Endothelial cell of umbilical vein (primary cell): ENCODE measurements around the gene INPP5A. TPM values are rescaled to one million over a fixed set of nuclear protein-coding genes. Genes with fewer than 3 reads are reported as not detected.

Experiments used
- BruUV-seq: library from RNA; stranded (reverse); fragments of 400-500 nt; replicated peaks from 2 replicates; lab custom pipeline; 2021; lab: Mats Ljungman, UMichigan
- CTCF ChIA-PET: fragments of 300-600, 350-600 bp; sonication (Branson Sonifier 250); formaldehyde crosslinking; loops from one replicate; lab custom pipeline; 2021; ENCODE audit warnings: antibody characterized with exemption, inconsistent platforms; lab: Charles Lee
- POLR2A ChIA-PET: fragments of 300-600, 350-600 bp; sonication (Branson Sonifier 250); formaldehyde crosslinking; loops from one replicate; lab custom pipeline; 2021; ENCODE audit warnings: antibody characterized with exemption, inconsistent platforms; lab: Charles Lee
- DNase-seq: peaks from one replicate; pipeline ENCODE4 v3.0.0-alpha.2; 2011; ENCODE audit warnings: low read depth, low spot score
- FAIRE-seq: peaks from 2 replicates; lab custom pipeline; 2011; peaks lifted over from hg19 to GRCh38; lab: Jason Lieb, UNC
- H2AFZ ChIP-seq: 2 replicates; pipeline ENCODE4 v1.6.0; 2012; ENCODE audit warnings: low read depth, low read length, control low read depth, inconsistent platforms
- H3K27ac ChIP-seq: 2 replicates; pipeline ENCODE4 v1.5.1; 2011; ENCODE audit warnings: low read depth, mild to moderate bottlenecking, control low read depth, low read length, moderate library complexity; ENCODE audit not compliant: insufficient read depth
- H3K27me3 ChIP-seq, 2 experiments: 2 replicates each; pipeline versions ENCODE4 v1.6.0 to v1.6.1; 2011; ENCODE audit warnings: low read length in 2 of 2, mixed read lengths in 1 of 2; ENCODE audit not compliant: control insufficient read depth in 2 of 2, insufficient read depth in 2 of 2
- H3K36me3 ChIP-seq, 2 experiments: 2 replicates in 1 of 2; 3 replicates in 1 of 2; pipeline ENCODE4 v1.5.1; 2011; ENCODE audit warnings: low read length in 2 of 2, mild to moderate bottlenecking in 1 of 2, moderate library complexity in 1 of 2; ENCODE audit not compliant: control insufficient read depth in 2 of 2, insufficient read depth in 2 of 2; ENCODE audit errors: extremely low read depth in 1 of 2
- H3K4me1 ChIP-seq: 3 replicates; pipeline ENCODE4 v1.5.1; 2011; ENCODE audit warnings: mild to moderate bottlenecking, low read length; ENCODE audit not compliant: control insufficient read depth, insufficient read depth; ENCODE audit errors: extremely low read depth
- H3K4me2 ChIP-seq: 2 replicates; pipeline ENCODE4 v1.6.1; 2011; ENCODE audit warnings: low read length, control low read depth, mixed read lengths; ENCODE audit not compliant: insufficient read depth
- H3K4me3 ChIP-seq, 3 experiments: fragments of 200-600 bp in 1 of 3; sonication (generic), shearing (Covaris generic) in 1 of 3; replicated peaks in 1 of 3; 2 replicates each; pipeline ENCODE4 v1.5.1; 2011 to 2016; ENCODE audit warnings: control low read depth in 3 of 3, low read length in 3 of 3, mild to moderate bottlenecking in 2 of 3, inconsistent platforms in 1 of 3, low read depth in 1 of 3, moderate library complexity in 1 of 3; ENCODE audit not compliant: insufficient read depth in 1 of 3
- H3K79me2 ChIP-seq: 2 replicates; pipeline ENCODE4 v1.6.0; 2012; ENCODE audit warnings: low read length, inconsistent platforms; ENCODE audit not compliant: control insufficient read depth, insufficient read depth
- H3K9ac ChIP-seq: replicated peaks from 2 replicates; pipeline ENCODE3; 2011; ENCODE audit warnings: low read length, control low read depth; ENCODE audit not compliant: insufficient read depth; ENCODE audit errors: extremely low read depth
- H3K9me1 ChIP-seq: replicated peaks from 3 replicates; pipeline ENCODE4 v1.6.0; 2011; ENCODE audit warnings: mild to moderate bottlenecking, low read length; ENCODE audit not compliant: control insufficient read depth, insufficient read depth; ENCODE audit errors: extremely low read depth
- H3K9me3 ChIP-seq: replicated peaks from 2 replicates; pipeline ENCODE4 v1.5.1; 2012; ENCODE audit warnings: low read length, inconsistent platforms; ENCODE audit not compliant: control insufficient read depth, insufficient read depth
- H4K20me1 ChIP-seq: replicated peaks from 2 replicates; pipeline ENCODE3; 2011; ENCODE audit warnings: mild to moderate bottlenecking, low read length; ENCODE audit not compliant: control insufficient read depth, insufficient read depth; ENCODE audit errors: extremely low read depth
- CTCF ChIP-seq, 2 donors: IDR thresholded peaks; 1 replicate in 1 of 2; 2 replicates in 1 of 2; pipeline ENCODE4 v1.5.1; 2011; ENCODE audit warnings: low read length in 2 of 2, mild to moderate bottlenecking in 2 of 2, moderate library complexity in 2 of 2, control low read depth in 1 of 2, inconsistent platforms in 1 of 2, low read depth in 1 of 2; ENCODE audit not compliant: insufficient read depth in 1 of 2; ENCODE audit errors: extremely low read depth in 1 of 2
- EZH2 ChIP-seq: IDR thresholded peaks from 2 replicates; pipeline ENCODE4 v1.6.1; 2012; ENCODE audit warnings: borderline replicate concordance, low read depth, mild to moderate bottlenecking, moderate library complexity, low read length, inconsistent platforms; ENCODE audit not compliant: severe bottlenecking
- FOS ChIP-seq: IDR thresholded peaks from 2 replicates; pipeline ENCODE4 v1.6.1; 2011; ENCODE audit warnings: mild to moderate bottlenecking, low read length, moderate library complexity, borderline replicate concordance; ENCODE audit not compliant: insufficient read depth
- GATA2 ChIP-seq: IDR thresholded peaks from 2 replicates; pipeline ENCODE4 v1.7.0; 2011; ENCODE audit warnings: low read depth, mild to moderate bottlenecking, moderate library complexity, mixed read lengths, low read length; ENCODE audit not compliant: insufficient read length, insufficient read depth
- JUN ChIP-seq: IDR thresholded peaks from 2 replicates; pipeline ENCODE4 v1.6.1; 2011; ENCODE audit warnings: borderline replicate concordance, low read depth; ENCODE audit not compliant: insufficient read length, insufficient read depth
- MAX ChIP-seq: IDR thresholded peaks from 2 replicates; pipeline ENCODE4 v1.6.1; 2011; ENCODE audit not compliant: insufficient read depth, insufficient read length
- MYC ChIP-seq: IDR thresholded peaks from one replicate; pipeline ENCODE4 v1.6.1; 2011; ENCODE audit warnings: mild to moderate bottlenecking, low read depth, low read length
- POLR2A ChIP-seq: IDR thresholded peaks from 2 replicates; pipeline ENCODE4 v1.6.1; 2012; ENCODE audit warnings: low read depth, mild to moderate bottlenecking, control low read depth, low read length
- POLR2AphosphoS5 ChIP-seq: IDR thresholded peaks from 2 replicates; pipeline ENCODE4 v1.6.1; 2012; ENCODE audit warnings: low read depth, mild to moderate bottlenecking, control low read depth, low read length, moderate library complexity; ENCODE audit not compliant: insufficient read depth
- dilution Hi-C: fragments of 300-500 bp; cut with MboI; formaldehyde crosslinking; loops from one replicate; pipeline ENCODE4 v1.15.0; 2019; ENCODE audit warnings: low sequenced_read_pairs; ENCODE audit not compliant: extremely low pct_ligation_motif_present
- intact Hi-C: fragments of 100-400 bp; cut with micrococcal nuclease; formaldehyde crosslinking; loops from one replicate; pipeline ENCODE4 v1.10.0; 2022
- polyA plus RNA-seq, 4 experiments: library from polyadenylated mRNA; depleted of rRNA in 3 of 4; stranded (reverse) in 3 of 4; unstranded in 1 of 4; fragments of >200 nt; gene quantifications; 2 replicates each; pipeline versions ENCODE4 v1.2.1 to v1.2.3, GENCODE V29; 2011 to 2012; ENCODE audit warnings: missing spikeins in 1 of 4
- total RNA-seq: library from RNA; stranded (reverse); gene quantifications from 2 replicates; pipeline ENCODE4 v1.2.3, GENCODE V29; 2021

Gene INPP5A
- total and polyA plus RNA-seq, 2 donors (not counting 3 experiments of a cell fraction or from before 2014, with no cell fraction given): 22.9 to 33.2 TPM

- Histone ChIP-seq H3K4me3 (no peak overlapping the region), H3K36me3 (no peaks in the 10 kb centered on the region), H3K79me2 (no peaks in the 10 kb centered on the region), H3K4me1 (peaks cover 2% of the 10 kb centered on the region), H3K27ac (no peak overlapping the region), H3K9ac (no peak overlapping the region), H4K20me1 (no peaks in the 10 kb centered on the region), H3K9me3 (no peaks in the 10 kb centered on the region), H3K9me1 (no peaks in the 10 kb centered on the region), H3K27me3 (no peaks in the 10 kb centered on the region), H2AFZ (no peak overlapping the region), H3K4me2 (no peak overlapping the region)
- no TSS peak for BruUV-seq
- intact Hi-C loops: loop anchor here (1.0 to 5.0 kb wide), 3 partner anchors 121 to 415 kb away; no protein-coding TSS in a partner anchor
- TF ChIP-seq POLR2AphosphoS5 (no peak), GATA2 (no peak), FOS (no peak), POLR2A (no peak), MYC (no peak), EZH2 (no peak), CTCF (IDR thresholded peaks at IDR 0.05; ENCODE audit: extremely low read depth in 1 of 2, insufficient read depth in 1 of 2, low read depth in 1 of 2, low read length in 2 of 2) (no peak), JUN (no peak), MAX (no peak)
- POLR2A ChIA-PET: no interaction called here
- dilution Hi-C loops: no loop called here
- CTCF ChIA-PET: interaction anchor here (0.9 to 2.8 kb wide), 4 partner anchors 14 to 179 kb away, joined by 3 to 19 read pairs (median 4); no protein-coding TSS in a partner anchor
- DNase-seq: no peak
- no peak for FAIRE-seq
Measured at GRCh38 chr10:132638130-132638515, 100.5 kb downstream of the INPP5A start.
